CD4-positive, alpha-beta T cell (primary cell): Measurements from ENCODE around the gene STRN3. TPM values are rescaled to one million over a fixed set of nuclear protein-coding genes. Genes with fewer than 3 reads are reported as not detected.

Experiments used
- ATAC-seq: fragments of 200-7000 bp; cut with Tn5 transposase; one replicate; pipeline ENCODE4 v1.10.0; 2022; ENCODE audit warnings: mild to moderate bottlenecking; ENCODE audit not compliant: poor library complexity
- CTCF ChIA-PET: fragments of 350-600 bp; sonication (Branson Sonifier 250); formaldehyde crosslinking; loops from one replicate; lab custom pipeline; 2021; ENCODE audit warnings: antibody characterized with exemption, inconsistent platforms; lab: Charles Lee
- POLR2A ChIA-PET: fragments of 350-600 bp; sonication (Branson Sonifier 250); formaldehyde crosslinking; loops from one replicate; lab custom pipeline; 2021; ENCODE audit warnings: antibody characterized with exemption, inconsistent platforms; lab: Charles Lee
- DNase-seq, 14 experiments: peaks; one replicate each; pipeline ENCODE4 v3.0.0-alpha.2; 2013 to 2020; ENCODE audit warnings: mixed read lengths in 2 of 14
- H3K27ac ChIP-seq, 2 donors: one replicate each; pipeline versions ENCODE4 v1.5.1 to v1.7.0; 2013; ENCODE audit warnings: low read length in 2 of 2, low read depth in 1 of 2, mild to moderate bottlenecking in 1 of 2
- H3K27me3 ChIP-seq, 2 experiments: 1 replicate in 1 of 2; 2 replicates in 1 of 2; pipeline versions ENCODE4 v1.6.1 to v1.7.0; 2013; ENCODE audit warnings: low read length in 2 of 2, control low read depth in 1 of 2, mild to moderate bottlenecking in 1 of 2, moderate library complexity in 1 of 2; ENCODE audit not compliant: insufficient read depth in 2 of 2, control insufficient read depth in 1 of 2
- H3K36me3 ChIP-seq: one replicate; pipeline ENCODE4 v1.6.1; 2013; ENCODE audit warnings: low read length, control low read depth; ENCODE audit not compliant: insufficient read depth
- H3K4me1 ChIP-seq: one replicate; pipeline ENCODE4 v1.6.1; 2013; ENCODE audit warnings: low read length, control low read depth; ENCODE audit not compliant: insufficient read depth
- H3K4me3 ChIP-seq: one replicate; pipeline ENCODE4 v1.5.1; 2013; ENCODE audit warnings: mild to moderate bottlenecking, low read length, moderate library complexity
- H3K9me3 ChIP-seq, 2 experiments: 1 replicate in 1 of 2; 2 replicates in 1 of 2; pipeline versions ENCODE4 v1.6.1 to v1.7.0; 2013; ENCODE audit warnings: low read length in 2 of 2, mild to moderate bottlenecking in 2 of 2, control low read depth in 1 of 2, moderate library complexity in 1 of 2; ENCODE audit not compliant: control insufficient read depth in 1 of 2, insufficient read depth in 1 of 2
- H3K27ac Mint-ChIP-seq: one replicate; pipeline ENCODE4 v1.8.0; 2020; ENCODE audit warnings: mixed read lengths
- H3K27me3 Mint-ChIP-seq: one replicate; pipeline ENCODE4 v1.8.0; 2021; ENCODE audit warnings: mixed read lengths
- H3K36me3 Mint-ChIP-seq: one replicate; pipeline ENCODE4 v1.8.0; 2021; ENCODE audit warnings: low read depth, mixed read lengths
- H3K4me1 Mint-ChIP-seq: one replicate; pipeline ENCODE4 v1.8.0; 2021; ENCODE audit warnings: low read depth, mixed read lengths
- H3K4me3 Mint-ChIP-seq: one replicate; pipeline ENCODE4 v1.8.0; 2020; ENCODE audit warnings: mild to moderate bottlenecking, mixed read lengths
- H3K9me3 Mint-ChIP-seq: one replicate; pipeline ENCODE4 v1.8.0; 2020; ENCODE audit warnings: mixed read lengths
- CTCF ChIP-seq: fragments of 200-600 bp; IDR thresholded peaks from one replicate; pipeline ENCODE4 v1.8.0; 2022; ENCODE audit warnings: antibody characterized with exemption, mild to moderate bottlenecking
- intact Hi-C, 2 experiments: fragments of 100-400 bp; cut with DNase I in 1 of 2; cut with micrococcal nuclease in 1 of 2; formaldehyde crosslinking; loops; one replicate each; pipeline versions ENCODE4 v1.15.1 to v1.9.0; 2023 to 2025; cut with DNase I, micrococcal nuclease
- total RNA-seq, 174 experiments: library from RNA in 2 of 174; stranded (reverse) in 2 of 174; gene quantifications; one replicate each; pipeline ENCODE4 v1.2.3 and lab custom pipeline; 2021 to 2026

The STRN3 gene
- total RNA-seq, 2 experiments from 2014 or later = 15.1 to 16.9 TPM

GRCh38 chr14:30988509-30988908, 37.7 kb downstream of the STRN3 start:
- H3K36me3 ChIP-seq = no peaks in the 10 kb centered on the region
- CTCF ChIA-PET = no interaction called here
- DNase-seq (no peak), ATAC-seq (no peak)
- H3K4me1 Mint-ChIP-seq = peaks cover 50% of the 10 kb centered on the region
- POLR2A ChIA-PET = no interaction called here
- intact Hi-C loops = no loop called here
- H3K4me1 ChIP-seq = peaks cover 8% of the 10 kb centered on the region
- no peak for TF ChIP-seq CTCF
- no peaks in the 10 kb centered on the region for H3K9me3 Mint-ChIP-seq
- no peaks in the 10 kb centered on the region for H3K9me3 ChIP-seq
- H3K27ac ChIP-seq = no peak overlapping the region
- H3K27ac Mint-ChIP-seq = peak overlapping the region; percentile 53
- no peak overlapping the region for H3K4me3 ChIP-seq
- no peaks in the 10 kb centered on the region for H3K36me3 Mint-ChIP-seq
- H3K4me3 Mint-ChIP-seq = no peak overlapping the region
- no peaks in the 10 kb centered on the region for H3K27me3 Mint-ChIP-seq
- no peaks in the 10 kb centered on the region for H3K27me3 ChIP-seq

GRCh38 chr14:30985796-30986195, 40.4 kb downstream of the STRN3 start:
- no peak overlapping the region for H3K4me3 ChIP-seq
- H3K4me3 Mint-ChIP-seq = no peak overlapping the region
- intact Hi-C loops = no loop called here
- no peaks in the 10 kb centered on the region for H3K36me3 ChIP-seq
- H3K9me3 Mint-ChIP-seq = no peaks in the 10 kb centered on the region
- DNase-seq (no peak), ATAC-seq (no peak)
- no peaks in the 10 kb centered on the region for H3K9me3 ChIP-seq
- no peaks in the 10 kb centered on the region for H3K27me3 ChIP-seq
- no peaks in the 10 kb centered on the region for H3K36me3 Mint-ChIP-seq
- TF ChIP-seq CTCF = no peak
- H3K27ac Mint-ChIP-seq = peak overlapping the region; percentile 3
- ChIA-PET CTCF (interaction anchor here (1.5 kb wide), 1 partner anchor 97 kb away, joined by 4 read pairs; no protein-coding TSS in a partner anchor), POLR2A (no interaction called here)
- H3K4me1 ChIP-seq = no peaks in the 10 kb centered on the region
- H3K27ac ChIP-seq = no peak overlapping the region
- H3K4me1 Mint-ChIP-seq = peaks cover 26% of the 10 kb centered on the region
- H3K27me3 Mint-ChIP-seq = no peaks in the 10 kb centered on the region

- no peaks in the 10 kb centered on the region for H3K36me3 Mint-ChIP-seq
- Histone ChIP-seq H3K4me1 (peaks cover 4% of the 10 kb centered on the region), H3K27me3 (no peaks in the 10 kb centered on the region), H3K9me3 (no peaks in the 10 kb centered on the region), H3K36me3 (no peaks in the 10 kb centered on the region), H3K4me3 (no peak overlapping the region), H3K27ac (no peak overlapping the region)
- no peak for TF ChIP-seq CTCF
- CTCF ChIA-PET = no interaction called here
- H3K4me1 Mint-ChIP-seq = peaks cover 19% of the 10 kb centered on the region
- ATAC-seq = no peak
- POLR2A ChIA-PET = interaction anchor here (1.2 kb wide), 1 partner anchor 29 kb away, joined by 4 read pairs; no protein-coding TSS in a partner anchor
- no peaks in the 10 kb centered on the region for H3K9me3 Mint-ChIP-seq
- DNase-seq = no peak
- no peaks in the 10 kb centered on the region for H3K27me3 Mint-ChIP-seq
- no peak overlapping the region for H3K4me3 Mint-ChIP-seq
- intact Hi-C loops = loop anchor here in 1 of 2 experiments (5.0 kb wide), 1 partner anchor 38 kb away; no protein-coding TSS in a partner anchor
- H3K27ac Mint-ChIP-seq = no peak overlapping the region
Observed at GRCh38 chr14:30983858-30984257, 42.3 kb downstream of the STRN3 start.
